Stomach (tissue), 4 donors: Measurements from ENCODE around the gene EPB41L2.

ENCODE experiments used
- POLR2AphosphoS5 ChIP-seq, 3 donors: sonication (generic); formaldehyde crosslinking; IDR thresholded peaks; one replicate each; pipeline ENCODE4 v1.6.1; 2016; ENCODE audit warnings: antibody characterized with exemption in 3 of 3
- TF ChIP-seq, protein P1 (sequence below), 7 experiments: fragments of 450-650 bp in 4 of 7; fragments of 200-600 bp in 3 of 7; sonication (generic) in 3 of 7; IDR thresholded peaks; one replicate each; pipeline ENCODE4 v1.5.1; 2016 to 2019; ENCODE audit warnings: antibody characterized with exemption in 7 of 7, control low read depth in 2 of 7, mild to moderate bottlenecking in 1 of 7

DNA sequence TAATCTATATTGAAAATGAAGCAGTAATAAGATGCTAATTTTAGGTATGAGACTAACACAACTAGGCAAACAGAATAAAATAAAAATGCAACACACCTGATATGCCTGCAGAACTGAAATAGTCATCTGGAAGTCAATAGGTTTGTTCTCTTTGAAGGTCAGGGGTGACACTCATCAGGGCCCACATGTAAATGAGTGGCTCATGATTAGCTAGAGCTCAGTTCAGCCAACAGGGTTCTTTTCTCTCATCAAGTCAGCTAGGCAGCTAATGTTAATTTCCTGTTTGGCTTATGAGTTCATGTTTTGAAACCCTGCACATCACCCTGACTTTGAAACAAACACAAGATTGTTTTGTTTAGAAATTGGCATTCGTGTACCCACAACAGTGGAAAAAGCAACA, 212.0 kb downstream of the EPB41L2 start:
- TF ChIP-seq, protein P1, sequence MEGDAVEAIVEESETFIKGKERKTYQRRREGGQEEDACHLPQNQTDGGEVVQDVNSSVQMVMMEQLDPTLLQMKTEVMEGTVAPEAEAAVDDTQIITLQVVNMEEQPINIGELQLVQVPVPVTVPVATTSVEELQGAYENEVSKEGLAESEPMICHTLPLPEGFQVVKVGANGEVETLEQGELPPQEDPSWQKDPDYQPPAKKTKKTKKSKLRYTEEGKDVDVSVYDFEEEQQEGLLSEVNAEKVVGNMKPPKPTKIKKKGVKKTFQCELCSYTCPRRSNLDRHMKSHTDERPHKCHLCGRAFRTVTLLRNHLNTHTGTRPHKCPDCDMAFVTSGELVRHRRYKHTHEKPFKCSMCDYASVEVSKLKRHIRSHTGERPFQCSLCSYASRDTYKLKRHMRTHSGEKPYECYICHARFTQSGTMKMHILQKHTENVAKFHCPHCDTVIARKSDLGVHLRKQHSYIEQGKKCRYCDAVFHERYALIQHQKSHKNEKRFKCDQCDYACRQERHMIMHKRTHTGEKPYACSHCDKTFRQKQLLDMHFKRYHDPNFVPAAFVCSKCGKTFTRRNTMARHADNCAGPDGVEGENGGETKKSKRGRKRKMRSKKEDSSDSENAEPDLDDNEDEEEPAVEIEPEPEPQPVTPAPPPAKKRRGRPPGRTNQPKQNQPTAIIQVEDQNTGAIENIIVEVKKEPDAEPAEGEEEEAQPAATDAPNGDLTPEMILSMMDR (IDR thresholded peaks at IDR 0.05) = no peak
- TF ChIP-seq POLR2AphosphoS5 (IDR thresholded peaks at IDR 0.05) = no peak
